ENCODE results near the gene KPNA5. TPM values are rescaled to one million over a fixed set of nuclear protein-coding genes. Genes with fewer than 3 reads are reported as not detected.

KPNA5 gene
- total RNA-seq, 4 donors from 2014 or later = 0.20 to 5.6 (median 2.2) TPM

DNA sequence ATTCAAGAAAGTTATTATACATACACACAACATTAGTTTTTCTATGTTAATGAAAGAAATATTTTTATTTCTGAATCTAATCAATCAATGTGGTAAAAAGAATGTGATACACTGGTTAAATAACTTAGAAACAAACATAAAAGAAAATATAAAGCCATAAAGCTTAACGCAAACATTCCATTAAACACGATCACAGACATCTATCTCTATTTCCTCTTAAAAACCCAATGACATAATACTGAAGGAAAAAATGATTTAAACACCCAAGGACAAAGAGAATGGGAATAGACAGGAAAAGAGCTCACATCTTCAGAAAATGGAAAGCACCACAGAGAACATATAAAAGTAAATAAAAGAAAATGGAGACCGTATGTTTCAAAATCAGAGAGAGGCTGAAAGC lies 31.9 kb upstream of the KPNA5 start:
- peaks cover 0 to 12% (median 0%) of the 10 kb centered on the region in 4 donors for H3K36me3 ChIP-seq
- TF ChIP-seq POLR2AphosphoS5 (IDR thresholded peaks at IDR 0.05) = no peak
- TF ChIP-seq EP300 (IDR thresholded peaks at IDR 0.05; ENCODE audit: low read depth) = no peak
- TF ChIP-seq, protein P1, sequence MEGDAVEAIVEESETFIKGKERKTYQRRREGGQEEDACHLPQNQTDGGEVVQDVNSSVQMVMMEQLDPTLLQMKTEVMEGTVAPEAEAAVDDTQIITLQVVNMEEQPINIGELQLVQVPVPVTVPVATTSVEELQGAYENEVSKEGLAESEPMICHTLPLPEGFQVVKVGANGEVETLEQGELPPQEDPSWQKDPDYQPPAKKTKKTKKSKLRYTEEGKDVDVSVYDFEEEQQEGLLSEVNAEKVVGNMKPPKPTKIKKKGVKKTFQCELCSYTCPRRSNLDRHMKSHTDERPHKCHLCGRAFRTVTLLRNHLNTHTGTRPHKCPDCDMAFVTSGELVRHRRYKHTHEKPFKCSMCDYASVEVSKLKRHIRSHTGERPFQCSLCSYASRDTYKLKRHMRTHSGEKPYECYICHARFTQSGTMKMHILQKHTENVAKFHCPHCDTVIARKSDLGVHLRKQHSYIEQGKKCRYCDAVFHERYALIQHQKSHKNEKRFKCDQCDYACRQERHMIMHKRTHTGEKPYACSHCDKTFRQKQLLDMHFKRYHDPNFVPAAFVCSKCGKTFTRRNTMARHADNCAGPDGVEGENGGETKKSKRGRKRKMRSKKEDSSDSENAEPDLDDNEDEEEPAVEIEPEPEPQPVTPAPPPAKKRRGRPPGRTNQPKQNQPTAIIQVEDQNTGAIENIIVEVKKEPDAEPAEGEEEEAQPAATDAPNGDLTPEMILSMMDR (IDR thresholded peaks at IDR 0.05) = no peak
- TF ChIP-seq POLR2A (IDR thresholded peaks at IDR 0.05) = no peak
- no peaks in the 10 kb centered on the region for H3K4me1 ChIP-seq
- H3K4me3 ChIP-seq = no peak overlapping the region
- no peaks in the 10 kb centered on the region for H3K27me3 ChIP-seq
- intact Hi-C loops (cut with DNase I; ENCODE audit: low total_unique reads) = no loop called here
- H3K27ac ChIP-seq = no peak overlapping the region
- in situ Hi-C loops (cut with MboI; ENCODE audit: low pct_ligation_motif_present in 1 of 4, low pct_unique_long_range_greater_than_20kb in 1 of 4, low sequenced_read_pairs in 3 of 4) = no loop called here
- no peaks in the 10 kb centered on the region for H3K9me3 ChIP-seq
- 59 to 67% methylated on average over 3 of the region's 3 CpGs for WGBS, 2 donors (ENCODE audit: low coverage in 1 of 2)
- DNase-seq = no peak

DNA sequence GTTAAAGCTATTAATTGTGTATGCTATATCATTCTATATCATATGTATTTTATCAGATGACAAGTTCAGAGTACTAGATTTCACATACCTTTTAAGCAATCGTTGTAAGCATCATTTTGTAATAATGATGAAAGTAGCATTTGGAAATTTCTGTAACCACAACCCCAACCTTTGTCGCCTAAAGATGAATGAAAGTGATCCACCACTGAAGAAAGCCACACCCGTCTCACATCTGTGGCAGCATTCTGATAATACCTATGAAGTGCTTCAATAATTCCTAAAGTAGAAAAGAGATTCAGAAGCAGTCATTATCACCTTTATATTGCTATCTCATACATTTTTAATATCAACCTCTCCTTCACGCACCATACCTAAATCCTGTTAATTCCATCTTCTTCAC lies 29.1 kb upstream of the KPNA5 start:
- in situ Hi-C loops (cut with MboI; ENCODE audit: low pct_ligation_motif_present in 1 of 4, low pct_unique_long_range_greater_than_20kb in 1 of 4, low sequenced_read_pairs in 3 of 4) (loop anchor here in 1 of 4 donors (25.0 kb wide), 1 partner anchor 365 kb away; the partner anchor contains the start of gene TSPYL1), intact Hi-C loops (cut with DNase I; ENCODE audit: low total_unique reads) (no loop called here)
- no peak for DNase-seq
- no peaks in the 10 kb centered on the region for H3K27me3 ChIP-seq
- TF ChIP-seq EP300 (IDR thresholded peaks at IDR 0.05; ENCODE audit: low read depth) (no peak), POLR2AphosphoS5 (IDR thresholded peaks at IDR 0.05) (no peak), POLR2A (IDR thresholded peaks at IDR 0.05) (no peak)
- TF ChIP-seq, protein P1 (IDR thresholded peaks at IDR 0.05) = no peak
- 74 to 83% methylated on average over 4 of the region's 4 CpGs for WGBS, 2 donors (ENCODE audit: low coverage in 1 of 2)
- no peak overlapping the region for H3K27ac ChIP-seq
- no peaks in the 10 kb centered on the region for H3K9me3 ChIP-seq
- H3K4me1 ChIP-seq = no peaks in the 10 kb centered on the region
- H3K36me3 ChIP-seq = peaks cover 0 to 12% (median 0%) of the 10 kb centered on the region in 4 donors
- no peak overlapping the region for H3K4me3 ChIP-seq

DNA sequence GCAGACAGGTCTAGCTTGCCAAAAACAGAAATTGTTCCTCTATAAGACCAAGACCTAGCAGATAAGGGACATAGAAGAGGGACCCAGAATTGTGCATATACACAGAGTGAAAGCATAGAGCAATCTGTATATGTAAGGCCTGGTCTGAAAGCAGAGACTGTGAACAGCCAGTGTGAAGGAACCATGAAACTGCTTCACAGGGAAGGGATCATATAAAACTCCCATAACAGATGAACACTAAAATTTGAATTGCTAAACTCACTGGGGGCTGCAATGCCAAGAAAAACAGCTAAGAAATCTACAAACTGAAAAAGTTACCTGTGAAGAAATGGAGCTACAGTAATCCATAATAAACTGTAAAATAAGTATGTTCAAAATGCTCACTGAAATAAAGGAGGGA lies 19.4 kb upstream of the KPNA5 start:
- Histone ChIP-seq H3K27ac (no peak overlapping the region), H3K4me3 (no peak overlapping the region), H3K9me3 (no peaks in the 10 kb centered on the region), H3K27me3 (no peaks in the 10 kb centered on the region), H3K36me3 (peaks cover 0 to 9% (median 0%) of the 10 kb centered on the region in 4 donors), H3K4me1 (peaks cover 0 to 27% (median 12%) of the 10 kb centered on the region in 4 donors)
- DNase-seq = no peak
- in situ Hi-C loops (cut with MboI; ENCODE audit: low pct_ligation_motif_present in 1 of 4, low pct_unique_long_range_greater_than_20kb in 1 of 4, low sequenced_read_pairs in 3 of 4) (loop anchor here in 1 of 4 donors (25.0 kb wide), 1 partner anchor 374 kb away; the partner anchor contains the start of gene TSPYL1), intact Hi-C loops (cut with DNase I; ENCODE audit: low total_unique reads) (no loop called here)
- TF ChIP-seq EP300 (IDR thresholded peaks at IDR 0.05; ENCODE audit: low read depth) (no peak), POLR2AphosphoS5 (IDR thresholded peaks at IDR 0.05) (no peak), POLR2A (IDR thresholded peaks at IDR 0.05) (no peak)
- TF ChIP-seq, protein P1 (IDR thresholded peaks at IDR 0.05) = no peak

DNA sequence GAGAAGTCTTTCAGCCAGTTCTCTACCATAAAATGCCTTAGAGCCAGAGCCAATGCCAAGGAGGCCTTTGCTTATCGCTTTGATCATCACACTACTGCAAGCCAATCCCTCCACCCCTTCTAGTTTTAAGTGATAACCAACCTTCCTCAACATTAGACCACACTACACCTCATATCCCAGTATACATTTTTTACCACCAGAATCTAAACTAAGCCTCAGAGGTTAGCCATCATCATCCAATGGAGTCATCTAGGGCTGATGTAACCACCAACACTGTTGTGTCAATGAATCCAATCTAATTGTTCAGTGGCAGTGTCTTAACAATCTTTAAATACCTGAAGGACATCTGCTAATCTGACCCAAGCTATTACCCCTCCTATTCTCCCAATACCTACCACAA lies 18.8 kb upstream of the KPNA5 start:
- Histone ChIP-seq H3K27me3 (no peaks in the 10 kb centered on the region), H3K36me3 (peaks cover 0 to 7% (median 0%) of the 10 kb centered on the region in 4 donors), H3K9me3 (no peaks in the 10 kb centered on the region), H3K4me1 (peaks cover 0 to 33% (median 15%) of the 10 kb centered on the region in 4 donors), H3K4me3 (no peak overlapping the region), H3K27ac (no peak overlapping the region)
- 100% methylated on average over 1 of the region's 1 CpG for WGBS, 2 donors (ENCODE audit: low coverage in 1 of 2)
- no peak for DNase-seq
- intact Hi-C loops (cut with DNase I; ENCODE audit: low total_unique reads) (no loop called here), in situ Hi-C loops (cut with MboI; ENCODE audit: low pct_ligation_motif_present in 1 of 4, low pct_unique_long_range_greater_than_20kb in 1 of 4, low sequenced_read_pairs in 3 of 4) (loop anchor here in 1 of 4 donors (25.0 kb wide), 1 partner anchor 375 kb away; the partner anchor contains the start of gene TSPYL1)
- TF ChIP-seq, protein P1 (IDR thresholded peaks at IDR 0.05) = no peak

Measured in transverse colon (tissue), 4 donors.